ENCODE measurements around the gene EMC10. TPM values are rescaled to one million over a fixed set of nuclear protein-coding genes. Genes with fewer than 3 reads are reported as not detected.

Gene EMC10
- total and polyA plus RNA-seq, 2 of the 4 experiments (the other 2 are of a cell fraction), result 11.3 to 90.9 TPM

DNA sequence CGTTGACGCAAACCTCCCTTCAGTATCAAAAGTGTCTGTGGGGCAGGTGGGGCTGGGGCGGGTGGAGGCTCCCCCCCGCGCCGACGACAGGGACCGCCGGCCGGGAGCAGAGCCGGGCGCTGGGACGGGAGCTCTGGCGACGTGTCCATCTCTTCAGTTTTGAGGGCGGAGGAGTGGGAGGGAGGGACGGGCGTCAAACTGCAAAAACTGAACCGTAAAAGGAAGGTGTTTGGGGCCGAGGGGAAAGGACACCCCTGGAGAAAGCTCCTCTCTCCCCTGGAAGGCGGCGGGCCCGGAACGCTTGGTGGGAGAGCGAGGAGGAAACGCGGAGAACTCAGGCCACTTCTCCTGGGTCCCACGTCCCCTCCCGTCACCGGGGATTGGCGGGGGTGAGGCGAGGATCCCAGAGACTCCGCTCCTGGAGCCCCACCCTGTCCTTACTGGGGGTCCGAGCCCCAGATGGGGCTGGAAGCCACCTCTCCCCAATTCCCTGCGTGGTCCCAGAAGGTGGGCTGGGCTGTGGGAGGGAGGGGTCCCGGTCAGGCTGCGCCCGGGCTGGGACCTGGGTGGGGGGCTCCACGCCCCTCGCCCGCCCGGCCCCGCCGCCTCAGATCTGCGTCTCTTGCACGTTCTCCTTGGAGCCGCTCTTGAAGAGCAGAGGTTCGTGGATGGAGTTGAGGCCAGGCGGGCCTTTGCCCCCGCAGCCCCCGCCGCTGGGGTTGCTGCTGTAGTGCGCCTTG, 40.8 kb downstream of the EMC10 start:
- Histone ChIP-seq H4K8ac (ENCODE audit: low read depth in 2 of 2, low read length in 2 of 2) (no peak overlapping the region), H3K9me1 (ENCODE audit: insufficient read depth, low read length) (no peaks in the 10 kb centered on the region), H4K91ac (ENCODE audit: insufficient read depth, low read depth, low read length) (no peak overlapping the region), H3K4me2 (ENCODE audit: low read depth, low read length) (no peak overlapping the region), H3K4ac (ENCODE audit: low read depth, low read length) (no peak overlapping the region), H3K23ac (ENCODE audit: low read depth, low read length) (no peak overlapping the region), H4K5ac (ENCODE audit: low read depth, low read length) (no peak overlapping the region), H2AK5ac (ENCODE audit: low read depth, low read length) (no peak overlapping the region), H3K18ac (ENCODE audit: low read depth, low read length) (no peak overlapping the region), H2BK120ac (ENCODE audit: low read depth, low read length) (no peak overlapping the region), H2BK20ac (ENCODE audit: low read depth, low read length) (no peak overlapping the region), H2BK5ac (ENCODE audit: low read depth, low read length, poor library complexity, severe bottlenecking) (no peak overlapping the region), H3K4me1 (ENCODE audit: control insufficient read depth, insufficient read depth, low read length) (no peaks in the 10 kb centered on the region), H3K14ac (replicated peaks; ENCODE audit: low read depth, low read length) (no peak overlapping the region), H2AK9ac (replicated peaks; ENCODE audit: low read depth, low read length, poor library complexity) (no peak overlapping the region), H4K20me1 (ENCODE audit: insufficient read depth, low read length) (no peaks in the 10 kb centered on the region), H2BK15ac (ENCODE audit: low read depth, low read length) (no peak overlapping the region), H3K9me3 (ENCODE audit: control insufficient read depth, insufficient read depth, low read length) (no peaks in the 10 kb centered on the region), H3K36me3 (ENCODE audit: control insufficient read depth, insufficient read depth, low read length) (no peaks in the 10 kb centered on the region), H2AFZ (replicated peaks; ENCODE audit: low read length, poor library complexity) (no peak overlapping the region), H3K9ac (ENCODE audit: low read depth, low read length) (no peak overlapping the region), H3K27me3 (ENCODE audit: control insufficient read depth, insufficient read depth, low read length) (no peaks in the 10 kb centered on the region), H3K4me3 (ENCODE audit: insufficient read depth, low read depth, low read length) (no peak overlapping the region), H3K56ac (ENCODE audit: extremely low read depth, insufficient read depth, low read length) (no peak overlapping the region), H3K27ac (ENCODE audit: insufficient read depth, low read length) (no peak overlapping the region), H3K79me1 (ENCODE audit: low read depth in 1 of 2, low read length in 2 of 2) (no peaks in the 10 kb centered on the region)
- POLR2A ChIA-PET (ENCODE audit: unreplicated experiment), result no interaction called here
- TF ChIP-seq, protein P1, sequence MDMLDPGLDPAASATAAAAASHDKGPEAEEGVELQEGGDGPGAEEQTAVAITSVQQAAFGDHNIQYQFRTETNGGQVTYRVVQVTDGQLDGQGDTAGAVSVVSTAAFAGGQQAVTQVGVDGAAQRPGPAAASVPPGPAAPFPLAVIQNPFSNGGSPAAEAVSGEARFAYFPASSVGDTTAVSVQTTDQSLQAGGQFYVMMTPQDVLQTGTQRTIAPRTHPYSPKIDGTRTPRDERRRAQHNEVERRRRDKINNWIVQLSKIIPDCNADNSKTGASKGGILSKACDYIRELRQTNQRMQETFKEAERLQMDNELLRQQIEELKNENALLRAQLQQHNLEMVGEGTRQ (IDR thresholded peaks at IDR 0.05; ENCODE audit: low read depth, low read length), result no peak
- TF ChIP-seq RCOR1 (IDR thresholded peaks at IDR 0.05; ENCODE audit: insufficient replicate concordance, low read length) (no peak), POLR2A (IDR thresholded peaks at IDR 0.05; ENCODE audit: low read depth, low read length) (no peak), RFX5 (IDR thresholded peaks at IDR 0.05; ENCODE audit: low read depth, low read length) (no peak), SMC3 (IDR thresholded peaks at IDR 0.05; ENCODE audit: low read depth, low read length) (no peak), MAFK (IDR thresholded peaks at IDR 0.05; ENCODE audit: low read depth, low read length) (no peak), CEBPB (IDR thresholded peaks at IDR 0.05; ENCODE audit: low read depth, low read length) (no peak), CHD1 (IDR thresholded peaks at IDR 0.05; ENCODE audit: low read depth, low read length) (no peak), BHLHE40 (IDR thresholded peaks at IDR 0.05; ENCODE audit: low read depth, low read length) (no peak), MXI1 (IDR thresholded peaks at IDR 0.05; ENCODE audit: borderline replicate concordance, low read depth, low read length) (no peak), FOS (IDR thresholded peaks at IDR 0.05; ENCODE audit: low read depth, low read length) (no peak), MAZ (IDR thresholded peaks at IDR 0.05; ENCODE audit: borderline replicate concordance, low read depth, low read length) (no peak)
- TF ChIP-seq, protein P2, sequence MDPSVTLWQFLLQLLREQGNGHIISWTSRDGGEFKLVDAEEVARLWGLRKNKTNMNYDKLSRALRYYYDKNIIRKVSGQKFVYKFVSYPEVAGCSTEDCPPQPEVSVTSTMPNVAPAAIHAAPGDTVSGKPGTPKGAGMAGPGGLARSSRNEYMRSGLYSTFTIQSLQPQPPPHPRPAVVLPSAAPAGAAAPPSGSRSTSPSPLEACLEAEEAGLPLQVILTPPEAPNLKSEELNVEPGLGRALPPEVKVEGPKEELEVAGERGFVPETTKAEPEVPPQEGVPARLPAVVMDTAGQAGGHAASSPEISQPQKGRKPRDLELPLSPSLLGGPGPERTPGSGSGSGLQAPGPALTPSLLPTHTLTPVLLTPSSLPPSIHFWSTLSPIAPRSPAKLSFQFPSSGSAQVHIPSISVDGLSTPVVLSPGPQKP (IDR thresholded peaks at IDR 0.05; ENCODE audit: borderline replicate concordance, low read depth, low read length), result no peak
- ATAC-seq (ENCODE audit: low read depth) (no peak), DNase-seq (no peak)
- dilution Hi-C loops (cut with HindIII; ENCODE audit: low sequenced_read_pairs, unreplicated experiment) (no loop called here), in situ Hi-C loops (cut with MboI; ENCODE audit: low sequenced_read_pairs) (no loop called here), intact Hi-C loops (cut with micrococcal nuclease) (no loop called here)
- CTCF ChIA-PET, result no interaction called here
- no TSS peak for BruUV-seq (replicated peaks)
- WGBS, 2 experiments (ENCODE audit: extremely low coverage in 2 of 2, insufficient read length in 1 of 2), result 78% methylated on average over 7 of the region's 53 CpGs; no CpG with 5 or more reads in 1 of the 2 experiments

Measured in IMR-90 (cell line).